Vagina (tissue), 2 donors: ENCODE data around the gene HOXB7.

Experiments used
- CTCF ChIP-seq, 3 experiments: fragments of 450-650 bp in 2 of 3; fragments of 200-600 bp in 1 of 3; sonication (generic) in 1 of 3; IDR thresholded peaks; one replicate each; pipeline ENCODE4 v1.5.1; 2017 to 2019; ENCODE audit warnings: antibody characterized with exemption in 3 of 3, mild to moderate bottlenecking in 2 of 3, moderate library complexity in 2 of 3
- POLR2AphosphoS5 ChIP-seq, 2 donors: sonication (generic); formaldehyde crosslinking; IDR thresholded peaks; one replicate each; pipeline ENCODE4 v1.9.0; 2017; ENCODE audit warnings: antibody characterized with exemption in 2 of 2, mild to moderate bottlenecking in 2 of 2, low read depth in 1 of 2; ENCODE audit not compliant: insufficient read depth in 1 of 2

GRCh38 chr17:48590607-48591161 lies 20.1 kb downstream of the HOXB7 start:
- TF ChIP-seq CTCF (IDR thresholded peaks at IDR 0.05) (no peak), POLR2AphosphoS5 (IDR thresholded peaks at IDR 0.05; ENCODE audit: insufficient read depth in 1 of 2, low read depth in 1 of 2) (no peak)
